Left colon (tissue), 2 donors: ENCODE results near the gene VDAC1. TPM values are rescaled to one million over a fixed set of nuclear protein-coding genes. Genes with fewer than 3 reads are reported as not detected.

Experiments
- ATAC-seq: fragments of 200-7000 bp; cut with Tn5 transposase; one replicate; pipeline ENCODE4 v1.9.1; 2020; ENCODE audit warnings: mild to moderate bottlenecking, moderate library complexity
- DNase-seq, 2 donors: peaks; one replicate each; pipeline ENCODE4 v3.0.0-alpha.2; 2020
- intact Hi-C, 2 donors: fragments of 100-400 bp; cut with DNase I in 1 of 2; cut with micrococcal nuclease in 1 of 2; formaldehyde crosslinking; loops; one replicate each; pipeline versions ENCODE4 v1.11.2 to v1.14.0; 2022; cut with DNase I, micrococcal nuclease
- total RNA-seq, 2 donors: library from RNA; stranded (reverse); fragmentation: NEBNext Ultra II Directional; extraction: Animal tissue kit (Norgen Biotek cat#: 25700); gene quantifications; one replicate each; pipeline ENCODE4 v1.2.1, GENCODE V29; 2021
- donor health status: DM: no; HTN: no; CAD: no.
- donor health status: DM: yes; HTN: yes; CAD: no.

The VDAC1 gene
- total RNA-seq, 2 donors from 2014 or later = 229 to 263 TPM

GRCh38 chr5:134026521-134027287, 21.9 kb upstream of the VDAC1 start:
- ATAC-seq (peak; percentile 87), DNase-seq (peak; percentile 64 to 71)
- intact Hi-C loops = no loop called here

DNA sequence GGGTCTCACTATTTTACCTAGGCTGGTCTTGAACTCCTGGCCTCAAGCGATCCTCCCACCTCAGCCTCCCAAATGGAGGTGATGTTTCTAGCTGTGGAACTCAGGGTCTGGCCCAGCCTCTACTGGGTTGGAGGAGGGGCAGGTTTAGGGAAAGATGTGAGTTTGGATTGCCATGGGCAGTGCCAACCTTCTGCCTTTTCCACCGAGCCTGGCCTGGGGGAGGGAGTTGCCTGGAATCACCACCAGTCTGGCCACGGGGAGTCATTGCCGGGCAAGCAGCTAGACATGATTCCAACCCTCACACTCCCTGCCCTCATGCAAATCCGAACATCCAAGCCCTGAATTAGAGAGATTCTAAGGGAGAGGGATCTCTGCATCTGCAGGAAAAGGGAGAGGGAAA, 21.0 kb upstream of the VDAC1 start:
- ATAC-seq (no peak), DNase-seq (no peak)
- intact Hi-C loops = no loop called here

- DNase-seq (no peak), ATAC-seq (no peak)
- intact Hi-C loops = no loop called here
Measured at GRCh38 chr5:134024811-134025210, 20.0 kb upstream of the VDAC1 start.

DNA sequence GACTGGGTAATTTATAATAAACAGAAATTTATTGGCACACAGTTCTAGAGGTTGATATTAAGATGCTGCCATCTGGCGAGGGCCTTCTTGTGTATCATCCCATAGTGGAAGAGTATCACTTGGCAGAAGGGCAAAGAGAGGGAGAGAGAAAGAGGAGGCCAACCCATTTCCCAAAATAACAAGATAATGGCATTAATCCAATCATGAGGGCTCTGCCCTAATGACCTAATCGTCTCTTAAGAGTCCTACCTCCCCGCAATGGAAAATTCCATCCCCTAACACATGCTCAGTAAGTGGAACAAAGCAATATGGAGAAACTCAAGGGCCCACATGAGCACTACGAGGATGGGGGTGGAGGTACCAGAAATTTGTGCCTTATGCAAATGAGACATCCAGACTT, 17.6 kb upstream of the VDAC1 start:
- DNase-seq (no peak), ATAC-seq (no peak)
- intact Hi-C loops = no loop called here

- intact Hi-C loops = no loop called here
- DNase-seq = peak; percentile 61 to 75
- peak; percentile 45 for ATAC-seq
Measured at GRCh38 chr5:134020188-134020587, 15.4 kb upstream of the VDAC1 start.

- ATAC-seq (peak; percentile 4), DNase-seq (no peak)
- intact Hi-C loops = no loop called here
Measured at GRCh38 chr5:134019636-134020035, 14.9 kb upstream of the VDAC1 start.

- DNase-seq = no peak
- intact Hi-C loops = no loop called here
- no peak for ATAC-seq
Measured at GRCh38 chr5:134018986-134019316, 14.2 kb upstream of the VDAC1 start.

DNA sequence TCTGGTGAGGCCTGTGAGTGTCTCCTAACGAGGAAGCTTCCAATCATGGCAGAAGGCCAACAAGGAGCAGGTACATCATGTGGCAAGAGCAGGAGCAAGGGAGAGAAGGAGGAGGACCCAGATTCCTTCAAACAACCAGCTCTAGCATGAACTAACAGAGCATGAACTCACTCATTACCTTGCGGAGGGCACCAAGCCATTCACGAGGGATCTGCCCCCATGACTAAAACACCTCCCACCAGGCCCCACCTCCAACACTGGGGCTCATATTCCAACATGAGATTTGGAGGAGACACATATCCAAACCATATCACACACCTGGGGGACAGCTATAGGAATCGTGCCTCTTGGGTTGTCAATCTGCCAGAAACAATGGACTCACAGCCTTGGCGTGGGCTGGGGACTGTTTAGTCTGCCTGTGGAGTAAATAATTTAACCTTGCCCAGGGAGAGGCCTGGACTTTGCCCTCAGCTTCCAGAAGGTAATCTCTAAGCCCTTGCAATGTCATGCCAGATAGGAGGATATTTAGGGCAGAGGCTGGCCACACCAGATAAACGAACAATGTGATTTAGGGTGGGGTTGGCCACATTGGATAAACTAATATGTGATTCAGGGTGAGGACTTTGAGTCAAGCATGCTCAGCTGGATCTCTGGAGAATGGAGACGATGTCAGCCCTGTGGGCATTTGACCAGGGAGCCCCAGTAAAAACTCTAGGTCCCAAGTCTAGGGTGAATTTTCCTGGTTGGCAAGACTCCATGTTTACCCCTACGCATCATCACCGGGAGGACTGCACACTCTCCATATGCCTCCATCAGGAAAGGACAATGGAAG, 13.6 kb upstream of the VDAC1 start:
- DNase-seq (peak; percentile 85 to 92), ATAC-seq (peak; percentile 84)
- intact Hi-C loops = no loop called here

- DNase-seq = no peak
- intact Hi-C loops = no loop called here
- no peak for ATAC-seq
Measured at GRCh38 chr5:134008266-134008749, 3.5 kb upstream of the VDAC1 start.

GRCh38 chr5:134007581-134008265, 2.9 kb upstream of the VDAC1 start:
- no peak for DNase-seq
- intact Hi-C loops = no loop called here
- ATAC-seq = no peak

- DNase-seq = peak in 1 of 2 donors; percentile 28
- no peak for ATAC-seq
- intact Hi-C loops = no loop called here
Measured at GRCh38 chr5:134006115-134006514, 1.3 kb upstream of the VDAC1 start.

DNA sequence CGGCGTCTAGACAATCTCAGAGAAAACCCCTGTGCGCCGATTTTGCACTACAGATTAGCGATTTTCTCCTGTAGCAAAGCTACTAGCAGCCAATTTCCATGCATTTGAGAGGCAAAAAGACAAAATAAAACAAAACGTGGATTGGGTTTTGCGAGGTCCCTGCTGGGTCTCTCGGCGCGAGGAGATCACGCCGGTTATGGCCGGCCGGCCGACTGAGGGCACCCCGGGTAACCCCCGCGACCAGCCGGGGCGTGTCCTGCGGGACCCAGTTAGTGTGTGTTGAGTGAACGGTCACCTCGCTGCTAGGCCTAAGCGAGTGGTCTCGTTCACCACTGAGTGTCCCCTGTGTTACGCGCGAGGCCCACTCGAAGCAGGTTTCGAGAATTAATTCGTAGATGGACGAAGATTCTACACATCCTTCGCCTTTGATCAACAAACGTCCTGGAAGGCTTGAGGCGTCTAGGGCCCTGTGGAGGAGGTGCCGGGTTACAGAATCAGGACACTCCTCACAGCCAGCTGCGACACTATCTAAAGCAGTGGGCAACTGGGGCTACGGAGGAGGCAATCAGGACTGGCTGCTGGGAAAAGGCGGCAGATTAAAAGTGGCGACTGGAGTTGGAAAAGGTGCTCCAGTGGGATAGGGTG, 764 bp upstream of the VDAC1 start:
- ATAC-seq (peak; percentile 33), DNase-seq (peak; percentile 53 to 68)
- intact Hi-C loops = no loop called here

- ATAC-seq = peak; percentile 43
- intact Hi-C loops = no loop called here
- DNase-seq = peak; percentile 55 to 76
Measured at GRCh38 chr5:134003817-134004625, 754 bp downstream of the VDAC1 start.

GRCh38 chr5:134003064-134003816, 1.5 kb downstream of the VDAC1 start:
- intact Hi-C loops = no loop called here
- DNase-seq (no peak), ATAC-seq (no peak)

DNA sequence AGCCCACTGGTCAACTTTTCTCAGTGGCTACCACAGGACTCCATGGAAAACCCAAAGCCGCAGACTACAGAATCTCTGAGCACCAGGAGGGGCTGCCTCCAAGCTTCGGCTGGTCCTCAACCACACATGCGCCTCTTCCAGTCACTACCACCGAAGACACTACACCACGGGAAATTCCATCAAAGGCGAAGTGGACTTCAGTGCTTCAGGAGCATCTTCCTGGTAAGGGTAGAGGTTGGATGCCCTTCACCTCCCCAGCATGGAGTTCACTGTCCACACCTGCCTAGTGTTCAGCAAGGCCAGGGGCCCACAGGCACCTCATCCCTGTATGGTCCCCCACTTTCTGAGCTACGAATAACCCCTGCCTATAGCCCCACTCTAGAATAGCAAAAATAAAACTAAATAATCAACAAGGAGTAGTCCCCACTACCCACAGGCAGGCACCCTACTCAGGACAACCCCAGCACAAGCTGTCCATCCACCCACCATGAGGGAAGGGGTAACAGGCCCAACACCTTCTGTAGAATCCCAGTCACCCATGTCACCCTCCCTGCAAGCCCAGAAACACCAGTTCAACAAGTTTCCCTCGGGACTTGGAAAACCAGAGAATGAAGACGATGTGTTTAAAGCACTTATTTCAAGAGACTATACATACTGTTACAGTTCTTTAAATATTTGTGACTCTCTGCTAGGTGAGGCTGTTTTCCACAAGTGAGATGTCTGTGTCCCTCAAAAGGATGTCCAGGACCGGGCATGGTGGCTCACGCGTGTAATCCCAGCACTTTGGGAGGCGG, 2.6 kb downstream of the VDAC1 start:
- intact Hi-C loops = no loop called here
- ATAC-seq = no peak
- no peak for DNase-seq

GRCh38 chr5:134000696-134001453, 3.9 kb downstream of the VDAC1 start:
- DNase-seq (no peak), ATAC-seq (no peak)

More at GRCh38 chr5:134000696-134001453, 3.9 kb downstream of the VDAC1 start:
- intact Hi-C loops = no loop called here
